Measurements from ENCODE around the gene SUGP1. TPM values are rescaled to one million over a fixed set of nuclear protein-coding genes. Genes with fewer than 3 reads are reported as not detected.
A peak's percentile ranks its signal among the peaks of the same experiment; 100 is the strongest.

The SUGP1 gene
- total and polyA plus RNA-seq, 2 of the 4 experiments (the other 2 are of a cell fraction) = 33.2 to 35.8 TPM

- H3K14ac ChIP-seq (replicated peaks; ENCODE audit: low read depth, low read length) = no peak overlapping the region
- no peak overlapping the region for H4K91ac ChIP-seq (ENCODE audit: insufficient read depth, low read depth, low read length)
- POLR2A ChIA-PET (ENCODE audit: unreplicated experiment) = no interaction called here
- peaks cover 14 to 33% of the 10 kb centered on the region in 2 experiments for H3K79me1 ChIP-seq (ENCODE audit: low read depth in 1 of 2, low read length in 2 of 2)
- H3K18ac ChIP-seq (ENCODE audit: low read depth, low read length) = no peak overlapping the region
- H2BK20ac ChIP-seq (ENCODE audit: low read depth, low read length) = no peak overlapping the region
- H3K27ac ChIP-seq (ENCODE audit: insufficient read depth, low read length) = no peak overlapping the region
- no peak overlapping the region for H4K5ac ChIP-seq (ENCODE audit: low read depth, low read length)
- H3K4me3 ChIP-seq (ENCODE audit: insufficient read depth, low read depth, low read length) = no peak overlapping the region
- no TSS peak for BruUV-seq (replicated peaks)
- H3K36me3 ChIP-seq (ENCODE audit: control insufficient read depth, insufficient read depth, low read length) = peaks cover 69% of the 10 kb centered on the region
- H3K4ac ChIP-seq (ENCODE audit: low read depth, low read length) = no peak overlapping the region
- no peak overlapping the region for H2AK5ac ChIP-seq (ENCODE audit: low read depth, low read length)
- H3K4me1 ChIP-seq (ENCODE audit: control insufficient read depth, insufficient read depth, low read length) = no peaks in the 10 kb centered on the region
- no peak overlapping the region for H4K8ac ChIP-seq (ENCODE audit: low read depth in 2 of 2, low read length in 2 of 2)
- H2BK15ac ChIP-seq (ENCODE audit: low read depth, low read length) = no peak overlapping the region
- H2BK120ac ChIP-seq (ENCODE audit: low read depth, low read length) = no peak overlapping the region
- no peak for DNase-seq
- H3K9me1 ChIP-seq (ENCODE audit: insufficient read depth, low read length) = no peaks in the 10 kb centered on the region
- H3K9me3 ChIP-seq (ENCODE audit: control insufficient read depth, insufficient read depth, low read length) = no peaks in the 10 kb centered on the region
- H3K56ac ChIP-seq (ENCODE audit: extremely low read depth, insufficient read depth, low read length) = no peak overlapping the region
- CTCF ChIA-PET = no interaction called here
- H3K23ac ChIP-seq (ENCODE audit: low read depth, low read length) = no peak overlapping the region
- H4K20me1 ChIP-seq (ENCODE audit: insufficient read depth, low read length) = peaks cover 38% of the 10 kb centered on the region
- no peak for ATAC-seq (ENCODE audit: low read depth)
- H3K27me3 ChIP-seq (ENCODE audit: control insufficient read depth, insufficient read depth, low read length) = no peaks in the 10 kb centered on the region
- H2BK5ac ChIP-seq (ENCODE audit: low read depth, low read length, poor library complexity, severe bottlenecking) = no peak overlapping the region
- WGBS, 2 experiments (ENCODE audit: extremely low coverage in 2 of 2, insufficient read length in 1 of 2) = 82% methylated on average over 5 of the region's 17 CpGs; no CpG with 5 or more reads in 1 of the 2 experiments
- in situ Hi-C loops (cut with MboI; ENCODE audit: low sequenced_read_pairs) (no loop called here), dilution Hi-C loops (cut with HindIII; ENCODE audit: low sequenced_read_pairs, unreplicated experiment) (no loop called here), intact Hi-C loops (cut with micrococcal nuclease) (no loop called here)
- H2AK9ac ChIP-seq (replicated peaks; ENCODE audit: low read depth, low read length, poor library complexity) = no peak overlapping the region
- peak overlapping the region; percentile 19 for H2AFZ ChIP-seq (replicated peaks; ENCODE audit: low read length, poor library complexity)
- H3K9ac ChIP-seq (ENCODE audit: low read depth, low read length) = no peak overlapping the region
- H3K4me2 ChIP-seq (ENCODE audit: low read depth, low read length) = no peak overlapping the region
- TF ChIP-seq CTCF (conservative IDR thresholded peaks at IDR 0.05; ENCODE audit: low read depth, low read length) (no peak), MXI1 (IDR thresholded peaks at IDR 0.05; ENCODE audit: borderline replicate concordance, low read depth, low read length) (no peak), CHD1 (IDR thresholded peaks at IDR 0.05; ENCODE audit: low read depth, low read length) (no peak), POLR2A (IDR thresholded peaks at IDR 0.05; ENCODE audit: low read depth, low read length) (no peak), CEBPB (IDR thresholded peaks at IDR 0.05; ENCODE audit: low read depth, low read length) (no peak), MAFK (IDR thresholded peaks at IDR 0.05; ENCODE audit: low read depth, low read length) (no peak), NFE2L2 (IDR thresholded peaks at IDR 0.05; ENCODE audit: low read depth, low read length) (no peak), SMC3 (IDR thresholded peaks at IDR 0.05; ENCODE audit: low read depth, low read length) (no peak), USF2 (IDR thresholded peaks at IDR 0.05; ENCODE audit: low read depth, low read length) (no peak), ELK1 (IDR thresholded peaks at IDR 0.05; ENCODE audit: borderline replicate concordance, low read depth, low read length) (no peak), RFX5 (IDR thresholded peaks at IDR 0.05; ENCODE audit: low read depth, low read length) (no peak), MAZ (IDR thresholded peaks at IDR 0.05; ENCODE audit: borderline replicate concordance, low read depth, low read length) (no peak), BHLHE40 (IDR thresholded peaks at IDR 0.05; ENCODE audit: low read depth, low read length) (no peak), FOS (IDR thresholded peaks at IDR 0.05; ENCODE audit: low read depth, low read length) (no peak), RCOR1 (IDR thresholded peaks at IDR 0.05; ENCODE audit: insufficient replicate concordance, low read length) (no peak), RAD21 (IDR thresholded peaks at IDR 0.05; ENCODE audit: low read length) (no peak)
These were observed 16.8 kb upstream of the SUGP1 start for GRCh38 chr19:19337120-19337519.

Data from IMR-90 (cell line).